ENCODE data around the gene IL15RA. TPM values are rescaled to one million over a fixed set of nuclear protein-coding genes. Genes with fewer than 3 reads are reported as not detected.
"Not testable (repeated sequence)": the region's sequence is repeated elsewhere in the genome, so short reads cannot be mapped to it uniquely, and the experiment has no call there.

Gene IL15RA
- total RNA-seq, 4 donors from 2014 or later = 7.1 to 15.6 (median 11.0) TPM

DNA sequence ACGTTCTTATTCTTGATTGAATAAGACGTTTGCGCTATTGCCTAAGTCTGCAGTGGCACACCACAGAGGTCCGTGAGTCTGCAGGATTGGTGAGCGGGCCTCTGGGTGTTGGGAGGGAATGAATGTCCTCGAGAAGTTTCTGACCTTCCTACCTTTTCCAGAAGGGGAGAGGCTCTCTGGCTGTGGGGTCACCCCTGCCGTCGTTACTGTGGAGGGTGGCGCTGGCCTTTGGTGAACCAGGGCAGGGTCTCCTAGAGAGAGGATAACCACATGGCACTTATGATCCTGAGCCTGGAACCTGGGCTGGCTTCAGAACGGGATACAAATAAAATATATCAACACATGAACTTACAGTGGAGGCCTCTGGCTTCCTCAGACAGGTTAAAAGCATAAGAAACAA is 13.8 kb downstream of the IL15RA start:
- Histone ChIP-seq H3K27me3 (no peaks in the 10 kb centered on the region), H3K9me3 (no peaks in the 10 kb centered on the region), H3K4me1 (no peaks in the 10 kb centered on the region), H3K4me3 (no peak overlapping the region), H3K36me3 (peaks cover 6 to 73% (median 16%) of the 10 kb centered on the region in 3 donors), H3K27ac (no peak overlapping the region)
- no peak for DNase-seq
- intact Hi-C loops (cut with DNase I) = no loop called here
- 86 to 89% methylated on average over 10 of the region's 10 CpGs for WGBS, 2 donors
- no peak for TF ChIP-seq POLR2A (IDR thresholded peaks at IDR 0.05)
- TF ChIP-seq, protein P1, sequence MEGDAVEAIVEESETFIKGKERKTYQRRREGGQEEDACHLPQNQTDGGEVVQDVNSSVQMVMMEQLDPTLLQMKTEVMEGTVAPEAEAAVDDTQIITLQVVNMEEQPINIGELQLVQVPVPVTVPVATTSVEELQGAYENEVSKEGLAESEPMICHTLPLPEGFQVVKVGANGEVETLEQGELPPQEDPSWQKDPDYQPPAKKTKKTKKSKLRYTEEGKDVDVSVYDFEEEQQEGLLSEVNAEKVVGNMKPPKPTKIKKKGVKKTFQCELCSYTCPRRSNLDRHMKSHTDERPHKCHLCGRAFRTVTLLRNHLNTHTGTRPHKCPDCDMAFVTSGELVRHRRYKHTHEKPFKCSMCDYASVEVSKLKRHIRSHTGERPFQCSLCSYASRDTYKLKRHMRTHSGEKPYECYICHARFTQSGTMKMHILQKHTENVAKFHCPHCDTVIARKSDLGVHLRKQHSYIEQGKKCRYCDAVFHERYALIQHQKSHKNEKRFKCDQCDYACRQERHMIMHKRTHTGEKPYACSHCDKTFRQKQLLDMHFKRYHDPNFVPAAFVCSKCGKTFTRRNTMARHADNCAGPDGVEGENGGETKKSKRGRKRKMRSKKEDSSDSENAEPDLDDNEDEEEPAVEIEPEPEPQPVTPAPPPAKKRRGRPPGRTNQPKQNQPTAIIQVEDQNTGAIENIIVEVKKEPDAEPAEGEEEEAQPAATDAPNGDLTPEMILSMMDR (IDR thresholded peaks at IDR 0.05) = no peak

GRCh38 chr10:5963071-5963470 is 14.3 kb downstream of the IL15RA start:
- H3K27me3 ChIP-seq = no peaks in the 10 kb centered on the region
- H3K9me3 ChIP-seq = no peaks in the 10 kb centered on the region
- 86 to 90% methylated on average over 5 of the region's 7 CpGs for WGBS, 2 donors
- TF ChIP-seq POLR2A (IDR thresholded peaks at IDR 0.05) = no peak
- TF ChIP-seq, protein P1 (IDR thresholded peaks at IDR 0.05) = no peak
- no peak for DNase-seq
- peaks cover 6 to 77% (median 16%) of the 10 kb centered on the region in 3 donors for H3K36me3 ChIP-seq
- no peak overlapping the region for H3K4me3 ChIP-seq
- H3K4me1 ChIP-seq = no peaks in the 10 kb centered on the region
- no peak overlapping the region for H3K27ac ChIP-seq
- intact Hi-C loops (cut with DNase I) = no loop called here

DNA sequence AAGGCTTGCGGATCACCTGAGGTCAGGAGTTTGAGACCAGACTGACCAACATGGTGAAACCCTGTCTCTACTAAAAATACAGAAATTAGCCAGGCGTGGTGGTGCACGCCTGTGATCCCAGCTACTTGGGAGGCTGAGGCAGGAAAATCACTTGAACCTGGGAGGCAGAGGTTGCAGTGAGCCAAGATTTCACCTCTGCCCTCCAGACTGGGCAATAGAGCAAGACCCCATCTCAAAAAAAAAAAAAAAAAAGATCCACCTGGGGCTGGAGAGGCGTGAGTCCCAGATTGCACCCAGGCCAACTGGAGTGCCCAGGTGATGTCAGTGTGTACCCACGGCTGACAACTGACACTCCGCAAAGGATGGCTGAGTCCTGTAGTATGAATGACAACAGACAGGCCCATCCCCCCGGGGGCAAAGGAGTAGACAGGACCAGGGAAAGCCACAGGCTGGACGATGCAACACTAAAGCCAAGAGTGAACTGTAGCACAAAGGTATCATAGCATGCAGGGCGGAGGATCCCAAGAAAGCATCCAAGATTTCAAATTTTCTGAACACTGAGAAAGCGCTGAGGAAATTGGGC is 14.9 kb downstream of the IL15RA start:
- WGBS, 2 donors = 93 to 99% methylated on average over 6 to 8 of the region's 10 CpGs
- H3K9me3 ChIP-seq; H3K4me1 ChIP-seq; H3K4me3 ChIP-seq; H3K27ac ChIP-seq; H3K27me3 ChIP-seq; DNase-seq; intact Hi-C loops (cut with DNase I): not testable (repeated sequence)
- peaks cover 6 to 78% (median 16%) of the 10 kb centered on the region in 3 donors for H3K36me3 ChIP-seq

GRCh38 chr10:5961405-5962100 is 15.8 kb downstream of the IL15RA start:
- WGBS, 2 donors = 85 to 95% methylated on average over 9 to 28 of the region's 29 CpGs
- DNase-seq = no peak

GRCh38 chr10:5960973-5961275 is 16.4 kb downstream of the IL15RA start:
- H3K4me3 ChIP-seq; H3K9me3 ChIP-seq; intact Hi-C loops (cut with DNase I); DNase-seq; H3K27ac ChIP-seq; H3K4me1 ChIP-seq; H3K27me3 ChIP-seq: not testable (repeated sequence)
- WGBS, 2 donors = 91 to 96% methylated on average over 10 of the region's 10 CpGs
- peaks cover 6 to 81% (median 17%) of the 10 kb centered on the region in 3 donors for H3K36me3 ChIP-seq

More at GRCh38 chr10:5961405-5962100, 15.8 kb downstream of the IL15RA start:
- Histone ChIP-seq H3K27ac (no peak overlapping the region), H3K9me3 (no peaks in the 10 kb centered on the region), H3K36me3 (peaks cover 6 to 79% (median 16%) of the 10 kb centered on the region in 3 donors), H3K4me3 (no peak overlapping the region), H3K4me1 (no peaks in the 10 kb centered on the region), H3K27me3 (no peaks in the 10 kb centered on the region)
- TF ChIP-seq POLR2A (IDR thresholded peaks at IDR 0.05) = no peak
- TF ChIP-seq, protein P1 (IDR thresholded peaks at IDR 0.05) = no peak
- intact Hi-C loops (cut with DNase I) = no loop called here

- H3K9me3 ChIP-seq = no peaks in the 10 kb centered on the region
- H3K27ac ChIP-seq = no peak overlapping the region
- DNase-seq = no peak
- intact Hi-C loops (cut with DNase I) = no loop called here
- H3K27me3 ChIP-seq = no peaks in the 10 kb centered on the region
- TF ChIP-seq, protein P1 (IDR thresholded peaks at IDR 0.05) = no peak
- TF ChIP-seq POLR2A (IDR thresholded peaks at IDR 0.05) = no peak
- WGBS, 2 donors = 81 to 93% methylated on average over 3 to 11 of the region's 18 CpGs
- H3K36me3 ChIP-seq = peaks cover 6 to 79% (median 20%) of the 10 kb centered on the region in 3 donors
- H3K4me3 ChIP-seq = no peak overlapping the region
- no peaks in the 10 kb centered on the region for H3K4me1 ChIP-seq
Observed at GRCh38 chr10:5960070-5960972, 17.0 kb downstream of the IL15RA start.

Measured in esophagus squamous epithelium (tissue), 5 donors.